Stimulated activated CD4-positive, alpha-beta T cell treated with anti-CD3 and anti-CD28 coated beads, TNF-alpha, amount 100 ng/mL, for 24 hours (primary cell): ENCODE measurements around the gene COL23A1.

Experiments
- DNase-seq, 3 experiments: peaks; one replicate each; pipeline ENCODE4 v3.0.0-alpha.2; 2020; ENCODE audit warnings: low read depth in 3 of 3

The COL23A1 gene

DNA sequence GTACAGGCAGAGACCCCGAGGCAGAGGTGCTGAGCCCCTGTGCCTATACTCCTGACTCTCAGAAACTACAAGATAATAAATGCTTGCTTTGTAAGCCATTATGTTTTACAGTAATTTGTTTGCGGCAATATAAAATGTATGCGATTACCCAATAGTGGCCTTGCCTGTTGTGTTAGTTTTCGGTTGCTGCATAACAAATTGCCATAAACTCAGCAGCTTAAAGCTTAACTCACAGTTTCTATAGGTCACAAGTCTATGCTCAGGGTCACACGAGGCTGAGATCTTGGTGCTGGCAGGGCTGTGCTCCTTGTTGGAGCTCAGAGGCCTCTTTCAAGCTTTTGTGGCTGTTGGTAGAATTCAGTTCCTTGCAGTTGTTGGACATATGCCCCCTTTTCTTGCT lies 114.8 kb downstream of the COL23A1 start:
- DNase-seq = no peak

DNA sequence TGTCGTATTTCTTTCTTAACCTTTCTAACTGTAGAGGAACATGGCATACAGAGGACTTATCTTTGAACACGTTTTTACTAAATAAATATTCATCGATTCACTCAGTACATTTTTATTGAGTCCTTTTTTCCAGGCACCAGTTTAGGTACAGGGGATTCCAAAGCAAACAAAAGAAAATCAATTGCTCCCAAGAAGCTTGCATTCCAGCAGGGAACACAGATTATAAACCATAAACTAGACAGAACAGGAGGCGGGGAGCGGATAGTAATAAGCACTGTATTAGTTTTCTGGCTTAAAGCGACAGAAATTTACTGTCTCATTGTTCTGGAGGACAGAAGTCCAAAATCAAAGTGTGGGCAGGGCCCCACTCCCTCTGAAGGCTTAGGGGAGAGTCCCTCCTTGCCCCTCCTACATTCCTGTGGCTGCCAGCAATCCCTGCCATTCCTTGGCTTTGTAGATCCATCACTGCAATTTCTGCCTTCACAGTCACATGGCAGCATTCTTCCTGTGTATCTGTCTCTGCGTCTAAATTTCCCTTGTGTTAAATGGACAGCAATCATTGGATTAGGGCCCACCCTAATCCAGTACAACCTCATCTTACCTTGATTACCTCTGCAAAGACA lies 115.5 kb downstream of the COL23A1 start:
- DNase-seq = no peak

DNA sequence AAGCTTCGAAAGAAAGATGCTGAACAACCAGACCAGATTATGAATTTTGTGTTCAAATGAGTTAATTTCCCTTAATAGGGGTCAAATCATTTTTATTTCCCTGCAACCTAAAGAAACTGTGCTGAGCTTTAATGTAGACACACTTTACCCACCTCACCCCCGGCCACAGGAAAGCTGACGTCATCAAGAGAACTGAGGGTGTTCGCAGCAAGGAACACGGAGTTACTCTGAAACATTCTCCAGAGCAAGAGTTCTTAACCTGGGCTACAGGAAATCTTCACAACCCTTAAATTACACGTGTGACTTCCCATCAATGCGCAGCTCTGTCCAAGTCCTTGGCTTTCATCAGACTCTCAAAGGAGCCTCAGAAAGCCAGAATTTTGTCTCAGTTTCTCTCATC lies 116.3 kb downstream of the COL23A1 start:
- DNase-seq = no peak

GRCh38 chr5:178472138-178472537 lies 118.1 kb downstream of the COL23A1 start:
- no peak for DNase-seq

DNA sequence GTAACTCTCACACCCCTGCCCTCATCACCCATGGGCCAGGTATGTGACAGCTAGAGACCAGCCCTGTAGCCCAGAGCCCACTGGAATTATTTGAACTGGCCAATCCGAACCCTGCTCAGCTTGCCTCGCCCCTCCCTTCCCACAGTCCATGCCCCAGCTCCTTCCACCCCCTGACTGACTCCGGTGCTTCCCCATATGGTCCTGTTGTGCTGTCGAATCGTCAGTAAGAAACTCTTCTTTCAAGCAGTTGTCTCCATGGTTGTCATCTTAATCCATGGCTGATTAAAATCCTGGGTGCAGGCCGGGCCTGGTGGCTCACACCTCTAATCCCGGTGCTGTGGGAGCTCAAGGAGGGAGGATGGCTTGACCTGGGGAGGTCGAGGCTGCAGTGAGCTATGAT lies 118.5 kb downstream of the COL23A1 start:
- no peak for DNase-seq

DNA sequence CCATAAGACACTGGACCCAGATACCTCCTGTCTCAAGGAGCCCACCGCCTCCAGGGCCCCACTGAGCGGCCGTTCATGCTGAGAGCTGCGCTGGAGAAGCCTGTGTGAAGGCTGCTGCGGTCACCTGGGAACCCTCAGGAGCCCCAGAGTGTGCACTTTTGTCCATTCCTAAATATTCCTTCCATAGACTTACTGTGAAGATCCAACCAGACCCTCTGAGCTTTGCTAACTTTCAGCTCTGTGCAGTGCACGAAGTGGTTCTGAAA lies 119.5 kb downstream of the COL23A1 start:
- no peak for DNase-seq

DNA sequence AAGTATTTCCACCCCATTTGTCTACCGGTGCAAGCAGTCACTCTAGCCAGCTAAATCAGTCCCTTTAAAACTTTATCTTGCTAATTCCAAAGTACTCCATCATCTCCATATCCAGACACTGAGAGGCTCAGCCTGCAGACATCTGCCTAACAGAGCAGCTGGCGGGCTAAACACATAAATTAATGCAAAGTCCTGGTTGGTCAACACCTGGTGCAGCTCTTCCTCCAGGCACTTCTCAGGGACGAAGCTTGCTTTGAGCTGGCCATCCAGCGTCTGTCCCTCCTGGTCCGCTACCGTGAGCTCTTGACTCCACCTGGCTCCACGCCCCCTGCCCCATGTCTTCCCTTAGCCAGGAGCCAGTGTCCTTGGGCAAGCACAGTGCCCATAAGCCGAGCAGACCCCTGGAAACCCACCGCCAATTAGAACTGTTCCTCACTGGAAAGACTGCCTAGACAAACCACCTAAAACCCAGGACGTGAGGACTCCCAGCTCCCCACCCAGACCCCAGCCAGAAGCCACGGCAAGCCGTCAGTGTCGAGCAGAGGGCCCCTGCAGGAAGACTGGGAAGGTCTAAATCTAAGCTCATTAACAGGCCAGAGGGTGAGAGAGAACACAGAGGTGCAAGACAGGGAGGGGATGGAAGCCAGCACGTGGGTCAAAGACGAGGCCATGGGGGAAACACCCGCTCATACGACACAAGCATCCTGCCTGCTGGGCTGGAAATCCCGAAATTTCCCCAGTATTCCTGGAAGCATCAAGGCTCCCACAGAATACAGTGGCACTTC lies 120.0 kb downstream of the COL23A1 start:
- no peak for DNase-seq

GRCh38 chr5:178469011-178469974 lies 120.9 kb downstream of the COL23A1 start:
- no peak for DNase-seq

DNA sequence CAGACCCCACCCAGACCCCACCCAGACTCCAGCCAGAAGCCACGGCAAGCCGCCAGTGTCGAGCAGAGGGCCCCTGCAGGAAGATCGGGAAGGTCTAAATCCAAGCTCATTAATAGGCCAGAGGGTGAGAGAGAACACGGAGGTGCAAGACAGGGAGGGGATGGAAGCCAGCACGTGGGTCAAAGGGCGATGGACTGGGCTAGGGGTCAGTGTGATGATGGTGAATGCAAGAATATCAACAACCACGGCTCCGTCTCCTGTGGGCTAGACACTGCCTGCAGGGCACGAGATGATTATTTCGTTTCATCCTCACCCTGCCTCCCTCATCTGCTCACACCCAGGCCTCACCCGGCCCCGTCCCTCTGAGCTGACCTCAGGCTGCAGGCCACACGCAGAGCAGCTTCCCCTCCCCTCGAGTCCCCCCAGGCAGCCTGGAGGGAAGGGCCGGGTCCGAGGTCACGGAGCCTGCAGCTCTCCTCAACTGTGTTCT lies 122.0 kb downstream of the COL23A1 start:
- no peak for DNase-seq

DNA sequence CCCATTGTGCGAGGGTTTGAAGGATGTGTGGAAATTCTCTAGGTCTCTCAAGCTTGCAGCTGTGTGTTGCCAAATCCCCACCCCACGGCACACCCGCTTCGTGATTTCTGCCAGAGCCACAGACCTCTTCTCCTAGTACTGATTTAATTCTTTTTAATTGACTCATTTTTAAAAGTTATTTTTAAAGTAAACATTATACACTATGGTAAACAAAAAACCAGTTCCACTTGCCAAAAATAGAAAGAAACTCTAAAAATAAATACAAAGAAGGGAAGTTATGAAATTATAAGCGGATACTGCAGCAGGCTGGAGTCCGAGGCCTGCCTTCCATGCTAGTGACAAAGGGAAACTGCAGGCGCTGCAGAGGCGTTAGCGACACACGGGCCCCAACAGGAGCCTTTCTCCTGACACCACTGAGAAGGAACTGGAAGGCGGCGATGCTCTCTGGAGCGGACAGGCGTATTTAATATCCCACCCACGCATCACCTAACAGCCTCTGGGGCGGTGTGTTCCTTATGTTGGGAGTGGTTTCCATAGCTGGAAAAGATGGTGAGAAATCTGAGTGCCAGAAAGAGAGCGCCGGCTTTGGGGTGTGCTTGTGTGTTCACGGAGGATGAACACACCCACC lies 122.5 kb downstream of the COL23A1 start:
- no peak for DNase-seq

DNA sequence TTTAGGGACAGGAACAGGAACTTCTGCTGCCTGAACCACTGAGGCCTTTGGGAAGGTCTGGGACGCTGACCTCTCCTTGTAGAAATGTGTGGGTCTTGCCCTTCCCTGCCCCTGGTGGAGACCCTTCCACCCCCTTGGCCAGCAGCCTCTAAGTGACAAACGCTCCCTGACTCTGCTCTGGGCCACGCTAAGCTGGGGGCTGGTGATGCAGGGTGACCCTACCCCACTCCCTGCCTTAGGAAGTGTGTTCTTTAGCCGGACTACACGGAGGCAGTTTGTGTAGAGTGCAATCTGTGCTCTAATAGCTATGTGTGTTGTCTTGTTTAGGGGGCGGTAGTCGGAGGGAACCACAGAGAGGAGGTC lies 123.0 kb downstream of the COL23A1 start:
- no peak for DNase-seq

- DNase-seq = no peak
Measured at GRCh38 chr5:178466342-178466741, 123.9 kb downstream of the COL23A1 start.

- no peak for DNase-seq
Measured at GRCh38 chr5:178465861-178466288, 124.3 kb downstream of the COL23A1 start.

GRCh38 chr5:178465228-178465860 lies 124.8 kb downstream of the COL23A1 start:
- no peak for DNase-seq

DNA sequence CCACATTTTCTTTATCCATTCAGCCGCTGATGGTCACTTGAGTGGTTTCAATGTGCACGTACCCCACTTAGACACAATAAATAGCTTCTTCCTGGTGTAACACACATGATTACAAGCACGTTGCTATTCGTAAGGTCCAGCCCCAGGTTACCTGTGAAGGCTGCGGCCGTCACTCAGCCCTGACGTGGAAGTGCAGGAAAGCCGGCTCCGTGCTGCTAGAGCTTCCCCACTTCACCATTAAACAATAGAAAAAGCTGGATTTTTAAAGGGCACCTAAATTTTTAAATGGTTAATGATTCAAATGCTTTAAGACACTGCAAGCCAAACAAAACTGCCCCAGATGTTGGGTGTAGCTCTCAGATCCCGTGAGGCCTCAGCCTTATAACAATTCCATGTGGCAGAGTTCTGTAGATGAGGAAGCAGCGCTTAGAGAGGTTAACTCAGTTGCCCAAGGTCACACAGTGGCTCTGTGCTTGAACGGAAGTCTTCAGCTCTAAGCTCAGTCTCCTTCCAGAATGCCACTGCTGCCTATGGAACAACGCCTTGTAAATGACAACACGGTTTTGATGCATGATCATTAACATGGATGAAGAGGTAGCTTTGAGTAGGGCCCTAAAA lies 125.7 kb downstream of the COL23A1 start:
- no peak for DNase-seq

DNA sequence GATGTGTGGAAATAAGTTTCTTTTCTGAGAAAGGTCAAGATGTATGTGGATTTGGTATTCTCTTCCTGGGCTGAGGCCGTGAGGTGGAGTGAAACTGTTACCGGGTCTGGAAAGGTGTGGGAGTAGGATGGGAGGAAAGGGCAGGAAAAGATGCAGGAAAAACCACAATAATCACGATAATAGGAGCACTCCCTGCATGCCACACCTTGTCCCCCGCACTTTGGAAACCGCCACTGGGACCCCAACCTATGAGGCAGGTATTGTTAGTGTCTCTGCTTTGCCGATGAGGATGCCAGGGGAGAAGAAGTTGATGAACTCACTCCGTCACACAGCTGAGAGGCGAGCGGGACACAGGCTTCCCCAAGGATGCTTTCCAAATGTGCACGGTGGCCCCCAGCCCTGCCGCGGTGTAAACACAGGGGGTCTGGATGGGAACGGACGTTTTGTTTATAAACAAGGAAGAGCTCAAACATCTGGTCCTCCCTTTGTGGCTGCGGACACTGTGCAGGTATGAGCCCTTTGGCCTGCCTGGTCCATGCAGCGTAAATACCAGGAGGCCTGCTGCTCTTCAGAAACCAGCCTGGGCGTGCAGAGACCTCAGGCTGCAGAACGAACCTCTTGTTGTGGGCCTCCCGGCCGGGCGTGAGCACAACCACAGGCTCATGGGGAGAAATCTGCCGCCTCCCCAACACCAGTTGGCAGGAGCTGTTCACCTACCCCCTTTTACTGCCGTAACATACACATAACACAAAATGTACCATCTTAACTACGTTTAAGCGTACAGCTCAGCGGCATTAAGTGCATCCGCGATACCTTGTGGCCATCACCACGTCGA lies 126.7 kb downstream of the COL23A1 start:
- DNase-seq = no peak

DNA sequence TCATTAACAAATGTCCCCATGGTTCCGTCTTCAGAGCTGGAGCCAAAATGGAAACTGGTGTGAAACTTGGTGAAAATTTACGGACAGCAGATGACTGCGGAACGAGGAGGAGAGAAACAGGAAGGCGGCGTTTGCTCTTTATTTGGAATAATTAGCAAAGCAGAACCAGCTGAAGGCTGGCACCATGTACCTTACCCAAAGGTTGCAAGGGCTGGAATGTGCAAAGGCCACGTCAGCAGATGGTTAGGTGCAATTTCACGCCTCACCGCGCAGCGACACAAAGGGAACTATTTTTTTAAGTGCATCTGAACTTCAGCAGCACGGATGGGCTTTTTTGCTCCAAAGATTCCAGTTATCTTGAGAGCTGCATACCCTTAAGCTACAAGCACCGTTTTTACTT lies 127.4 kb downstream of the COL23A1 start:
- no peak for DNase-seq

DNA sequence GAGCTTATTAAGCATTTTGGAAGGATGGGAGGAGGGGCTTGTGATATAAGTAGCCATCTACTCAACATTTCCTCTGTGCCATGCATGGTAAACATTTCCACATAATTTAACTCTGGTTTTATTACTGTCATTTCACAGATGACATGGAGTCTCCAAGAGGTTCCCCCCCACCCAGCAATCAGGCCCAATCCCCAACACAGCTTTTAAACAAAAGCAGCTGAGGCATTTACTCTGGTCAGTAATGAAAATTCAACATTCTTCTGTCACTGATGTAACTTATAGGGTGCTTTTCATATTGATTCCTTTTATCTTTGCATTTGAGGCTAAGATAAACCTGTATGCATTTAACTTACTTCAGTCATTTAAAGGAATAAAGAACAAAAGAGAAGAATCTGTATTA lies 128.1 kb downstream of the COL23A1 start:
- DNase-seq = no peak

GRCh38 chr5:178461004-178461730 lies 129.0 kb downstream of the COL23A1 start:
- DNase-seq = peak in 1 of 3 experiments; percentile 50

DNA sequence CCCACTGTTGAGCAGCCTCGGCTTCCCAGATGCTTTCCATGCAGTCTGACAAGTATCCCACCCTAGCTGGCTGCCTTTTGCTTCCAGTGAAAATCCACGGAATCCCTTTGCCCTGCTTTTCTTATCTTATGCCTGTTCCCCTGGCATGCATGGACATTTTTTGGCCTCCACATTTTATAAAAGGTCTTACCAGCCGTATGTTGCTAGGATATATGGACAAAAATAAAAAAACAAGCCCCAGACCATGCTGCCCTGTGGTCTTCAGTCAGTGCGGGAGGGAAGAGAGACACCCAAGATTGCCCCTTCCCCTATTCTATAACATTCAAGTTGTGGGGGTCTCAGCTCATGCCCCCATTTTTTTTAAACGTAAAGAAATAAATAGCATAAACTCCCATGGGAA lies 129.6 kb downstream of the COL23A1 start:
- no peak for DNase-seq
